ENCODE data around the gene GSG1L. TPM values are rescaled to one million over a fixed set of nuclear protein-coding genes. Genes with fewer than 3 reads are reported as not detected.

GSG1L gene
- total RNA-seq, 1 experiment from 2014 or later = 2.3 TPM

DNA sequence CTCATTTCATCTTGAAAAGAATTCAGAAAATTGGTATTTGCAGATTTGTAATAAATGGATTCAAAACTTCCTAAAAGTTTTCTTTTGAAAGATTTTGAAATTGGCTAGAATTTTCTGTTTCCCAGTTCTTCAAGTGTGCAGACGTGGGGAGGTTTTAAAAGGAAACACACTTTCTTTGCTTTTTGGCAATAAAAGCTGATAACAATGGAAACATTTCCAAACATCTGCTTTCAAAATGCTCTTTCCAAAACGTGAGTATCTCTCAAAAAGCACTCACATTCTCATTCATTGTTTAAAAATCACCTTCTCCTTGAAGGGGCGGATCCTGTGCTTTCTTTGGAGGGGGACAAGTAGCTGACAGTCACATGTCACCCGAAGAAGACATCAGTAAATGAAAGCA, 8.6 kb upstream of the GSG1L start:
- no peak for DNase-seq (ENCODE audit: low read depth)
- in situ Hi-C loops (cut with HindIII; ENCODE audit: low pct_unique_long_range_greater_than_20kb, low sequenced_read_pairs) = no loop called here

DNA sequence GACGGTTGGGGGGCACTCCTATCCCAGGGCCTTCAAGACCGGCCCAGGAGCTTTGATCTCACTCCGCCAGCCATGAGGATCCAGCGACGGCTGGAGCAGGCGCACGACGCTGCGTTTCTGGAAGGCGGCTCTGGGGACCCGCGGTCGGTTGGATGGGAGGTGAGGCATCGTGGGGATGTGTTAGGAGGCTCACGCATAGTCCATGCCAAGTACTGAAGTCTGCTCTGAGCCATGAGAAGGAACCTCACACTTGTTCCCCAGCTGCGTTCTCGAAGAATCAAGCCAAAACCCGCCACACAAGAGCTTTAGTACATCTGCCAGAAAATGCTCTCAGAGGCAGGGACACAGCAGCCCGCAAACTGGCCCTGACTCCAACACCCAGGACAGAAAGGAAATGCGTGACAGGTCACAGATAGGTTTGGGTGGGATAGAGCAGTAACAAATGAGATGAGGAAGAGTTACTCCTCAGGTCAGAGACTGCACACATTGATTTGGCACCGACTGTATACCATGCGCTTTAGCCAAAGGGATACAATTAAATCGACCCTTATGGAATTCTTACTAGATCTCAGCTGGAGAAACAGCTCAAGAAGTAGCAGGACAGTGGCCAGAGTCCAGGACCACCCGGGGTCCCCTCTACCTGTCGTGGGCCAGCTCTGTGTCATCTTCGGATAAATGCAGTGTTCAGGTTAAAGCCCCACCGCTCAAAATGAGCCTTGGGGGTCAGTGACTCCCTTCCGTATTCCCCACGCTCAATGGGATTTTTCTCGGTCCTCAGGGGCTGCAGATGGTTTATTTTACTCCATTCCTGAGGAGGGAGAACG, 6.7 kb upstream of the GSG1L start:
- in situ Hi-C loops (cut with HindIII; ENCODE audit: low pct_unique_long_range_greater_than_20kb, low sequenced_read_pairs) = no loop called here
- DNase-seq (ENCODE audit: low read depth) = no peak

DNA sequence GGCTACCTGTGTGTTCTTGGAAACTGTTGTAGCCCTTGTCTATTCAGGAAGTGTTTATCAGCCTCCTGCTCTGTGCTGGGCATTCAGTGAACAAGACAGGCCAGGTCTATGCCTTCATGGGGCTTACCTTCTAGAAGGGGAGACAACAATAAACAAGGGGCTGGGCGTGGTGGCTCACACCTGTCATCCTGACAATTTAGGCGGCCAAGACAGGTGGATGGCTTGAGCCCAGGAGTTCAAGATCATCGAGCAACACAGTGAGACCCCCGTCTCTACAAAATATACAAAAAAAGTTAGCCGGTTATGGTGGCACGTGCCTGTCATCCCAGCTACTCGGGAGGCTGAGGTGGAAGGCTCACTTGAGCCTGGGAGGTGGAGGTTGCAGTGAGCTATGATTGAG, 5.5 kb upstream of the GSG1L start:
- in situ Hi-C loops (cut with HindIII; ENCODE audit: low pct_unique_long_range_greater_than_20kb, low sequenced_read_pairs) = no loop called here
- no peak for DNase-seq (ENCODE audit: low read depth)

DNA sequence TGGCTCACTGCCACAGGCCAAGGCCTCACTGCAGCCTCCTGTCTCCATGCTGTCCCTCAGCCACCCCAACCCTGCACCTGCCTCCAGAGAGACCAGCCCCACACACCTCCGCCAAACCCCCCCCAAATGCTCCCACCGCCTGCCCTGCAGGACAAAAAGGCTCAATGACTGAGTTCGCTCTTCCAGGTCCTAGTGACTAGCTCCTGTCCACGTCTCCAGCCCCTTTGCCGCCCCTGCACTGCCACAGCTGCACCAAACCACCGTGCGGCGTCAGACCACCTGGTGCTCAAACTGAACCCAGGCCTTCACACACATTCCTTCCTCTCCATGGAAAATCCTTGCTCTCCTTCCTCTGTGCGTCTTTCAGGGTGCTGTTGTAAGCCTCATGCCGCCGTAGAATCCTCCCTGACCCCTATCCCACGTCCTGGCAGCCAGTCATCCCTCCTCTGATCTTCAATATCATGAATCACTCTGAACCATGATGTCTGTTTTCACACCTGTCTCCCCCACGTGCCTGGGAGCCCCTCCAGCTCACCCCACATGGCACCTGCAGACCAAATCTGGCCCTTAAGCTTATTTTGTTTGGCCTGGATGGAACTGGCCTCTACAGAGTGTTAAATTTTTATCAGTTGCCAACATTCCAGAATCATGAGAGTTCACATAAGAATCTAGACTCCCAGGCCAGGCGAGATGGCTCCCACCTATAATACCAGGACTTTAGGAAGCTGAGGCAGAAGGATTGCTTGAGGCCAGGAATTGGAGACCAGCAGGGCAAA, 4.3 kb upstream of the GSG1L start:
- in situ Hi-C loops (cut with HindIII; ENCODE audit: low pct_unique_long_range_greater_than_20kb, low sequenced_read_pairs) = no loop called here
- DNase-seq (ENCODE audit: low read depth) = no peak

DNA sequence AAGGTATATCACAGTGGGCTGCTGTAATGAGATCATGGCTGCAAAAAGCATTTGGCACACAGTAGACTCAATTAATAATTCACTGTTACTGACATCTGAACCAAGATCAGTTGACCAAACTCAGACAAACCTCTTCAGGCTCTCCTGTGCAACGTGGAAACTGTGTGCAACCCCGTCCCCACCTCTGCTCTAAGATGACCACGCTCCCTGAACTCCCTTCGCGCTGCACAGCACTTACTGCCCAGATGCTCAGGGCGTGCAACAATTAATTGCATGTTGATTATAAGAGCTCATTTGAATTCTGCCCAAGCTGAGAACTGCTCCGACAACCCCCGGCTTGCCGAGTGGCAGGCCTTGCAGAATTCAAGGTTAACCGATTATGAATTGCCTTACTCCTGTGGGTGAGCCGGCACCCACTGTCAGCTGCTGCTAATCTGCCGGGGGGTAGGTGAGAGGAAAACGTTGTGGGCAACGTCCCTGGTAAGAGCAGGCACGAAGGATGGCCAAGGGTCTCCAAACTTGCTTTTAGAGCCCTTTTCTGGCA, 1.3 kb upstream of the GSG1L start:
- no peak for DNase-seq (ENCODE audit: low read depth)
- in situ Hi-C loops (cut with HindIII; ENCODE audit: low pct_unique_long_range_greater_than_20kb, low sequenced_read_pairs) = no loop called here

DNA sequence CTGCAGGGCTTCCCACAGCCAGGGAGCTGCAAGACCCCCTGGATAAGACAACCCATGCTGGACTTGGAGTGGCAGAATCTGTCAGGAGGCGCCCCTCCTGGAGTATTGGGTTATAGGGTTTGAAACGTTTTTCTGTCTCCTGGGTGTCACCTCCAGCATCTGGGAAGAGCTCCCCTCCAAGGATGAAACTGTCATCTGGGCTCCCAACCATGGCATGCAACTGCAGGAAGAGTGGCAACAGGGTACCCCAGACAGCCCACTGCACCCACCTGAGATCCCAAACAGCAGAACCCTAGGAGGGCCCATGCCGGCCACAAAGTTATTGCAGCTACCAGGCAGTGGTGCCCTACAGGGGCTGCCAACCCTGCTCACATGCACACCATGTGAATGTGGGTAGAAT, 636 bp upstream of the GSG1L start:
- DNase-seq (ENCODE audit: low read depth) = no peak
- in situ Hi-C loops (cut with HindIII; ENCODE audit: low pct_unique_long_range_greater_than_20kb, low sequenced_read_pairs) = no loop called here

DNA sequence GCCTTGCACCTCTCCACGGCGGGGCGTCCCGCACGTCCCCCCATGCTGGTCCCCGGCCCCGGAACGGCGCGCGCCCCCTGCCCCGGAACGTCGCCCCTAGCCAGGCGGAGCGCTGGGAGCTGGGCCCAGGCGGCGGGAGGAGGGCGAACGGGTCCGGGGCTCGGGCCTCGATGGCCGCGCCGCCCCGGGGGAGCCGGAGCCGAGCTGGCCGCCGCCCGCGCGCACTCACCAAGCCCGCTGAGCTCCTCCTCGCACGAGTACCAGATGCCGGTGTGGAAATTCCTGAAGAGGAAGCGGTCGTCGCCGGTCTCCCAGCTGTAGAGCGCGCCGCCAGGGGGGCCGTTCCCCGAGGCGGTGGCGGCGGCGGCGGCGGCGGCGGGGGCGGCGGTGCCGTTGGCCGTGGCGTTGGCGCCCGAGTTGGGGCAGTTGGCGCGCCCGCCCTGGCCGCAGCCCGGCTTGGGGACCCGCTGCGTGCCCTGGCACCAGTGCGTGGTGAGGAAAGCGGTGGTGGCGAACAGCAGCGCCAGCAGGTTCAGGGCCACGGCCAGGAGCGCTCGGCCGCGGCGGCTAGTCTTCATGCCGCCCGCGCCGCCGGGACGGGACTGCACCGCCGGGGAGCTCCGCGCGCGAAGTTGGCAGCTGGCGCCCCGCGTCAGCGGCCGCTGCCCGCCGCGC, 530 bp downstream of the GSG1L start:
- no peak for DNase-seq (ENCODE audit: low read depth)
- in situ Hi-C loops (cut with HindIII; ENCODE audit: low pct_unique_long_range_greater_than_20kb, low sequenced_read_pairs) = no loop called here

DNA sequence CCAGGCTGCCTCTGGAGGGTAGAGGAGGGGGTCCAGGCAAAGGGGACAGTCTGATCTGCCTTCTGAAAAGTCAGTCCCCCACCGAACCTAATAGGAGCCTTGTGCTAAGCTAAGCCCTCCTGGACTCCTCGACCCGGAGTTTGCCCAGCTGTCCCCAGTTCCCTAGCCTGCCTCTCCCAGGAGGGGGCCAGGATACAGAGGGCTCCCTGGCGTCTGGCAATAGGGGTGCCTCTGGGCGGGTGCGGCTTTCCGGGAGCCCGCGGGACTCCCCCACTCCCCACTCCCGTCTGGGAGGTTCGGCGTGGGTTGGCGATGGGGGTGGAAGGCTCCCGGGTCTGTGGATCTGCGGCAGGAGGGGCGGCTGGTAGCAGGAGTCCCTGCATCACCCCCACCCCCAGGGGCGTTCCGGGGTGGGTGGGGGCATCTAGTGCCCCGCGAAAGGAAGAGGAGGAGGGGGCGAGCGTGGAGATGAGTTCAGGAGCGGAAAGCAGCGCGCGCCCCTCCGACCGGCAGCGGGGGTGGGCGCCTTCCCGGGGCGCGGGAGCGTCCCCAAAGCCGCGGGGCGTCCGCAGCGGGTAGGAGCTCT, 1.2 kb downstream of the GSG1L start:
- no peak for DNase-seq (ENCODE audit: low read depth)
- in situ Hi-C loops (cut with HindIII; ENCODE audit: low pct_unique_long_range_greater_than_20kb, low sequenced_read_pairs) = no loop called here

DNA sequence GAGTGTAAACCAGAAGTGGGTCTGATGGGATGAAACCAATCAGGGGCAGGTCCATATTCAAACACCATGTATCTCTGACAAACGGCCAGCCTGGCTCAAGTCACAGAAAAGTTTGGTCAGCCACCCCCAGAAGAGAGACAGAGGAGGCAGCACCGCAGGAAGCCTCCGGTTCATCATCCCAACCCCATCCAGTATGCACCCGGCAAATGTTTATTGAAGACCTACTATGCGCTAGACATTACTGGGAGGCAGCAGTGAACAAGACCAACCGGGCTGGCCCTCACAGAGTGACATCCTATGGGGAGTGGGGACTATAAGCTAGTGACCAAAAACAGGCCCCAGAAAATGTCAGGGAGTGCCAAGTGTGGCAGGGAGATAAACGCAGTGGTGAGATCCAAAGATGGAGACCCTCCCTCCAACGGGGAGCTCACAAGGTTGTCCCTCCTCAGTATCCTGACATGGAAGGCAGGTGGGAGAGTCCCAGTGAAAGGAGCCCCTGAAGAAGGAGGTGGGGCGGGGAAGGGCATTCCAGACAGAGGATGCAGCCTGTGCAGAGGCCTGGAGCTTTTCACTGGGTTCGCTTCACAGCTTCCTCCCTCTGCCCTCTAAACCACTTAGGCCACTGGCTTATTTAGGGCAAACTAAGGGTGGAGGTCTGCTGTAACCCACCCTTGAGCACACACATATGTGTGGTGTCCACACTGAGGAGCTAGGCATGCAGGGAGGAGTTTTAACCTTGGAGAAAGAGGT, 2.0 kb downstream of the GSG1L start:
- in situ Hi-C loops (cut with HindIII; ENCODE audit: low pct_unique_long_range_greater_than_20kb, low sequenced_read_pairs) = no loop called here
- DNase-seq (ENCODE audit: low read depth) = no peak

DNA sequence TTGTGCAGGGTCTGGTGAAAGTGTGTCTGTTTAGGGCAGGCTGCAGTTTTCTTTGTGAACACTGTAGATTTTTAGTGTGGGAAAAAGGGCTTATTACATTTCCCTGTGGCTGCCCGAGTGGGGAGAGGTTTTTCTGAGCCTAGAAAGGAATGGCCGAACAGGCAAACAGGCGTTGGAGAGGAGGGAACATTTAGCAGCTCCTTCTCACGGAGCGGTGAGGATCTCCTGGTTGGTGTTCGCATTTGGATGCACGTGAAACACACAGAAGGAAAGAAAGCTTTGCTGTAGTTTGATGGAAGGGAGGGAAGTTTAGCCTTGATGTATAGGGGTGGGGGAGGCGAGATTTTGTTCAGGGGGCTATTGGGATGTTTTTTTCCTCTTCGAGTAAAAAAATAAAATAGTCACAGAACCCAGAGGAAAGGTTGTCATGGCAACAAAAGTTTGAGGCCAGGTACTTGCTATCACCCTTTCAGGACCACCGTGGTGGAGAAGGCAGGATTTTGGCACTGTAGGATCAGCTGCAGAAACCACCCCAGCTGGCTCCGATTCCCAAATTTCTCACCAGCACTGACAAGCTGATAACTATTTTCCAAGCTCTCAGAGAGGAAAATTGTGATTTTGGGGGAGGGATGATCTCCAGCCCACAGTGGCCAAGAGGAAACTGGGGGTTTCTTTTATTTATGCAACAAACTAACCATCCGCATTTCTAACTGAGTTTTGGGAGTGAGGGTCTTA, 3.5 kb downstream of the GSG1L start:
- in situ Hi-C loops (cut with HindIII; ENCODE audit: low pct_unique_long_range_greater_than_20kb, low sequenced_read_pairs) = no loop called here
- DNase-seq (ENCODE audit: low read depth) = no peak

DNA sequence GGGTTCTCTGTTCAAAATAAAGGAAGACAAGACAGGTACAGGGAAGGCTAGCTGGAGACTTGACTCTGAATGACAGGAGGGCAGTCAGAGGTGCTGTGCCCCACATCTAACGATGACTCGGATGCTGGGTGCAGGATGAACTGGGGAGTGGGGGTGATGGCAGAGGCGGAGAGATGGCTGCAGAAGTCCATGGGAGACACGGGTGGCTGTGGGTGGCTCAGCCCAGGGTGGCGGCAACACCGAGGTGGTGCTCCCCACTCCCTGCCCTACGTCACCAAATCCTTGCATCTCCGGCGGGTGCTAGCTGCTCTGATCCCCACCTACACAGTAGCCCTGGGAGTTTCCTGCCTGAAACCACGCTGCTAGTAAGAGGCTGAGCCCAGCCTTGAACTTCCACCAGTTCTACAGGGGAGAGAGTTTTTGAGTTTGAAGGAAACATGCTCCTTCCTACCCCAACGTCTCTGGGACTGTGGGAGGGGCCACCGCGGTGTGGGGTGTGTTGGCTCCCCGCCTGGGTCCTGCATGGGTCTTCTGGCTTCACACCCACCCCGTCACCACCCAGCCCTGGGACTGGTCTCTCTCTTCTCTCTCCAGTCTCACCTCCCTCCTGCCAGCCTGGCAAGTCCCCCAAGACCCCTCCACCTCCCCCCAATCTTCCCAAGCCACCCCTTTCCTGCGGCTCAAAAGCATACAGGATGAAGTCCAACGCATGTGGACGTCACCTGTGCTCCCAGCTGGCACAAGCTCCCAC, 4.5 kb downstream of the GSG1L start:
- no peak for DNase-seq (ENCODE audit: low read depth)
- in situ Hi-C loops (cut with HindIII; ENCODE audit: low pct_unique_long_range_greater_than_20kb, low sequenced_read_pairs) = no loop called here

DNA sequence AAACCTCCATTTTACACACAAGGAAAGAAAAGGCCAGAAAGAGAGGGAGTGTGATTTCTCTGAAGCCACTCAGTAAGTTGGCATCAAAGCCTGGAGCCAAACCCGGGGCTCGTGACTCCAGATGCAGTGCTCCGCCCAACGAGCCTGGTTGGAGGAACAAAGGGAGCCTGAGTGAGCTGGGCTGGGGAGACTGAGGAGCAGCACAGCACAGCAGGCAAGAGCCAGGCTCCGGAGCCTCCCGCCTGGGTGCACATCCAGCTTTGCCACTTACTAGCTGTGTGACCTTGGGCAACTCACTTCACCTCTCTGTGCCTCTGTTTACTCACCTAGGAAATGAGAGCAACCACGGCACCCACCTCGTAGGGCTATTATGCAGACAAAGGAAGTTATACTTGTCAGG, 5.6 kb downstream of the GSG1L start:
- in situ Hi-C loops (cut with HindIII; ENCODE audit: low pct_unique_long_range_greater_than_20kb, low sequenced_read_pairs) = no loop called here
- DNase-seq (ENCODE audit: low read depth) = no peak

DNA sequence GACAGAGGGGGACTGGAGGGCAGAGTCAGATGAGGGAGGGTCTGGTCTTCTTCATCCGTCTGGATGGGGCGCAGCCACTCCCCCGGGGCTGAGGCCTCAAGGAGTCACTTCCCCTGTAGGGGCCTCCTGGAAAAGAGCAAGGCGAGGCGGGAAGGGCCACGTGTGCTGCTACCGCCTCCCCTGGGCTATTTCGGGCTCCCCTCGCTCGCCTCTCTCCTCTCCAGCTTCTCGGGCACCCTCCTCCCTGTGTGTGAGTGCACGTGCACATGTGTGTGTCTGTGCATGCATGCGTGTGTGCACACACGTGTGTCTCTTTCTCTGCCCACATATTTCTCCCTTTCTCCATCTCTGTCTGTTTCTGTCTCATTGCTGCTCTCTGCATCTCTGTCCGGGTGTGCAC, 10.1 kb downstream of the GSG1L start:
- in situ Hi-C loops (cut with HindIII; ENCODE audit: low pct_unique_long_range_greater_than_20kb, low sequenced_read_pairs) = no loop called here
- DNase-seq (ENCODE audit: low read depth) = no peak

DNA sequence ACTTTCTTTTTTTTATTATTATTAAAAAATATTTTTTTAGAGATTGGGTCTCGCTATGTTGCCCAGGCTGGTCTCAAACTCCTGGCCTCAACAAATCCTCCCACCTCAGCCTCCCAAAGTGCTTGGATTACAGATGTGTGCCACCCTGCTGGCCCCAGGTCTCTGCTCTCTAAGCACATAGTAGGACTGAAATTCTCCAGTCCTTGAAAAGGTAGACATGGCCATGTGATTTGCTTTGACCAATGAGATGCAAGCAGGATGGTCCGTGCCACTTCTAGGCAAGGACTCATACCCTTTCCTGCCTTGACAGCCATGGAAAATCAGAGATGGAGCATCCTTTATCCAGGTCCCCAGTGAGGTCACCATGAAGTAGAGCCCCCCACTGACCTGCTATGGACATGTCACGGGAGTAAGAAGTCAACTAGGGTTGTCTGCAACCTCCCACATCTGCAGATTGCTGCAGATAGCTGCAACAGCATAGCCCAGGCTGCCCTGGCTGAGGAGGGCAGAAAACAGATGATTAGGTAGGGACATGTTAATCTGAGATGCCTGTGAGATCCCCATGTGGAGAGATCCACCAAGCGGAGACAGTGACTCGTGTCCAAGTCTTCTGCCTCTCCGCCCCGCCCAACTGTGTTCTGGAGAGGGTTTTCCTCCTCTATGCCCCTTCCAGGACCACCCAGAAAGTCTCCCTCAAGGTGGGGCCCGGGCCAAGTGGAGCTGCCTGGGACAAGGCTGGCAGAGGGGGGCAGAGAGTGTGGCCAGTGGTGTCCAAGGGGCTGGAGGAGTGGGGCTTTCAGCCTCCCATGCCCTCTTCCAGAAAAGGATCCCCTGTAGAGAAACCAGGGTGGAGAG, 11.0 kb downstream of the GSG1L start:
- in situ Hi-C loops (cut with HindIII; ENCODE audit: low pct_unique_long_range_greater_than_20kb, low sequenced_read_pairs) = no loop called here
- DNase-seq (ENCODE audit: low read depth) = no peak

DNA sequence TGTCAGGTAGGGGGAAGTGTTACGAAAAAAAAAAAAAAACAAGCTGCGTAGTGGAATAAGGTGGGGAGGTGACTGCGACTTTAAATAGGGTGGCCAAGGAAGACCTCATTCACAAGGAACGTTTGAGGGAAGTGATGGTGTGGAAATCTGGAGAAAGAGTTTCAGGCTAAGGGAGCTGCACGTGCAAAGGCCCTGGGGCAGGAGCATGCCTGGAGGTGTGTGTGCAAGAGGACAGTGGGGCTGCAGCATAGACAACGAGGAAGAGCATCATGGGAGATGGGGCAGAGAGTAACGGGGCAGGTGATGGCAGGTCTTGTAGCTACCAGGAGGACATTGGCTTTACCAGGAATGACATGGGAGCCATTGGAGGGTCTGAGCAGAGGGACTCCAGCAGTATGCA, 12.0 kb downstream of the GSG1L start:
- in situ Hi-C loops (cut with HindIII; ENCODE audit: low pct_unique_long_range_greater_than_20kb, low sequenced_read_pairs) = no loop called here
- no peak for DNase-seq (ENCODE audit: low read depth)

DNA sequence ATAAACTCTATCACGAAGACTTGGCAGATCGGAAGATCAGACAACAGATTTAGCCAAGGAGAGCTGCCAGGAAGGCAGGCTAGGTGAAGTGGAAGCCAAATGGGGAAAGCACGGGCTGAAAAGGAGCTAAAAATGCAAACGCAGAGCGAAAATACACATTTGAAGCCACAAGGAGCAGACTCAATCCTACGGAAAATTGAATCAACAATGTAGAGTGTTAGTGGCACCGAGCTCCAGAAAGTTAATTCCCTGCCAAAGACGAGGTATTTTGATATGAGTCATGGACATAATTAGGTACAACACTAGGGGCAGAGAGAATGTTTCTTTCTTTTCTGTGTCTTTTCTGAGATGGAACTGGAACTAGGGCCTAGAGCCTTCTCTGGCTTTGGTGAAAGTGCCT, 20.7 kb downstream of the GSG1L start:
- no peak for DNase-seq (ENCODE audit: low read depth)
- in situ Hi-C loops (cut with HindIII; ENCODE audit: low pct_unique_long_range_greater_than_20kb, low sequenced_read_pairs) = no loop called here

Data from Caki2 (cell line).